GM12872 (cell line): ENCODE results near the gene ZNF436.

Source experiments
- TF ChIP-seq, protein P1 (sequence below): IDR thresholded peaks from 3 replicates; pipeline ENCODE4 v1.5.1; 2011; ENCODE audit warnings: low read depth, mild to moderate bottlenecking, low read length, moderate library complexity; ENCODE audit not compliant: insufficient read depth

ZNF436 gene

GRCh38 chr1:23403735-23404486 lies 34.3 kb upstream of the ZNF436 start:
- TF ChIP-seq, protein P1, sequence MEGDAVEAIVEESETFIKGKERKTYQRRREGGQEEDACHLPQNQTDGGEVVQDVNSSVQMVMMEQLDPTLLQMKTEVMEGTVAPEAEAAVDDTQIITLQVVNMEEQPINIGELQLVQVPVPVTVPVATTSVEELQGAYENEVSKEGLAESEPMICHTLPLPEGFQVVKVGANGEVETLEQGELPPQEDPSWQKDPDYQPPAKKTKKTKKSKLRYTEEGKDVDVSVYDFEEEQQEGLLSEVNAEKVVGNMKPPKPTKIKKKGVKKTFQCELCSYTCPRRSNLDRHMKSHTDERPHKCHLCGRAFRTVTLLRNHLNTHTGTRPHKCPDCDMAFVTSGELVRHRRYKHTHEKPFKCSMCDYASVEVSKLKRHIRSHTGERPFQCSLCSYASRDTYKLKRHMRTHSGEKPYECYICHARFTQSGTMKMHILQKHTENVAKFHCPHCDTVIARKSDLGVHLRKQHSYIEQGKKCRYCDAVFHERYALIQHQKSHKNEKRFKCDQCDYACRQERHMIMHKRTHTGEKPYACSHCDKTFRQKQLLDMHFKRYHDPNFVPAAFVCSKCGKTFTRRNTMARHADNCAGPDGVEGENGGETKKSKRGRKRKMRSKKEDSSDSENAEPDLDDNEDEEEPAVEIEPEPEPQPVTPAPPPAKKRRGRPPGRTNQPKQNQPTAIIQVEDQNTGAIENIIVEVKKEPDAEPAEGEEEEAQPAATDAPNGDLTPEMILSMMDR, result peak; percentile 98

DNA sequence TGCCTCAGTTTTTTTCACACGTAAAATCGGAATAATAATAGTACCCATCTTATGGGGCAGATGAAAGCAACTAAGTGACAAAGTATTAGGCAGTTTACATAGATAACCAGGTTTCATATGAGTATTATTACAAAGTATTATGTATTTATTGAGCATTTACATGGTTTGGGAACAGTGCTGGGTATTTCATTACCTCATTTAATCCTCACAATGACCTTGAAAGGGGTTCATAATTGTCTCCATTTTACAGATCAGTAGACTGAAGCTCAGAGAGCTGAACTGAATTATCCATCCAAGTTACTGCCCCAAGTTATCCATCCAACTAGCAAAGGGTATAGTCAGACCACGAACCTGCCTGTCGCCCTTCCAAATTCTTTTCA lies 33.7 kb upstream of the ZNF436 start:
- TF ChIP-seq, protein P1, result no peak

- TF ChIP-seq, protein P1, result no peak
These were observed 33.4 kb upstream of the ZNF436 start for GRCh38 chr1:23403038-23403336.

- TF ChIP-seq, protein P1, result no peak
These were observed 32.8 kb upstream of the ZNF436 start for GRCh38 chr1:23402286-23403037.

- TF ChIP-seq, protein P1, result no peak
These were observed 31.7 kb upstream of the ZNF436 start for GRCh38 chr1:23401313-23401712.

GRCh38 chr1:23400324-23401114 lies 30.9 kb upstream of the ZNF436 start:
- TF ChIP-seq, protein P1, result no peak

DNA sequence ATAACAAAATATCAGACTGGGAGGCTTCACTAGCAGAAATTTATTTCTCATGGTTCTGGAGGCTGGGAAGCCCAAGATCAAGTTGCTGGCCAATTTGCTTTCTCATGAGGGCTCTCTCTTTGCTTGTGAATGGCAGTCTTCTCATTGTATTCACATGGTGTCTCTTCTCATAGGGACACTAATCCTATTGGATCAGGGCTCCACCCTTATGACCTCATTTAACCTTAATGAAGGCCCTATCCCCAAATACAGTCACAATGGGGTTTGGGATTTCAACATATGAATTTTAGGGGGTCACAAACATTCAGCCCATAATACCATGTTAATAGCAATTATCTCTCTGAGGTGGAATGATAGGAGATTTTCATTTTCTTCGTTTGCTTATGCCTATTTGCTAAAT lies 29.6 kb upstream of the ZNF436 start:
- TF ChIP-seq, protein P1, result no peak
